K562 (cell line): Measurements from ENCODE around the gene ERICH6. TPM values are rescaled to one million over a fixed set of nuclear protein-coding genes. Genes with fewer than 3 reads are reported as not detected.

Source experiments
- ATAC-seq: fragments of 200-7000 bp; cut with Tn5 transposase; 3 replicates; pipeline ENCODE4 v1.9.1; 2020; ENCODE audit warnings: moderate library complexity
- BruUV-seq: library from RNA; stranded (reverse); fragments of 400-500 nt; replicated peaks from 2 replicates; lab custom pipeline; 2021; lab: Mats Ljungman, UMichigan
- CTCF ChIA-PET: fragments of 300-600 bp; formaldehyde crosslinking; extraction: SDS; loops from one replicate; lab custom pipeline; 2021; ENCODE audit warnings: low intra/inter-chr PET ratio; lab: Yijun Ruan, JAX
- POLR2A ChIA-PET: fragments of 300-600, 350-650 bp; sonication (Branson Sonifier 250); formaldehyde crosslinking; extraction: SDS; loops from one replicate; lab custom pipeline; 2021; ENCODE audit warnings: antibody characterized with exemption, inconsistent platforms; lab: Yijun Ruan, JAX
- DNase-seq, 4 experiments: peaks; one replicate each; pipeline versions ENCODE4 v3.0.0 to v3.0.0-alpha.2; 2011 to 2018; ENCODE audit warnings: low spot score in 3 of 4, mixed read lengths in 3 of 4; ENCODE audit errors: extremely low read depth in 1 of 4
- FAIRE-seq: peaks from 2 replicates; lab custom pipeline; 2011; peaks lifted over from hg19 to GRCh38; lab: Jason Lieb, UNC
- H2AFZ ChIP-seq: 2 replicates; pipeline ENCODE4 v1.6.0; 2011; ENCODE audit warnings: low read depth, low read length, control low read depth, inconsistent platforms
- H3K27ac ChIP-seq: fragments of 200-600 bp; 3 replicates; pipeline ENCODE4 v1.8.0; 2011; ENCODE audit warnings: low read depth, mild to moderate bottlenecking, control low read depth, inconsistent platforms, low read length, moderate library complexity, mixed read lengths; ENCODE audit errors: extremely low read depth
- H3K27me3 ChIP-seq, 2 experiments: fragments of 300-600 bp in 1 of 2; 2 replicates in 1 of 2; 3 replicates in 1 of 2; pipeline versions ENCODE4 v1.6.0 to v1.8.0; 2011; ENCODE audit warnings: inconsistent platforms in 2 of 2, low read length in 2 of 2, mild to moderate bottlenecking in 1 of 2, mixed read lengths in 1 of 2, moderate library complexity in 1 of 2; ENCODE audit not compliant: control insufficient read depth in 2 of 2, insufficient read depth in 2 of 2
- H3K36me3 ChIP-seq: fragments of 300-600 bp; 3 replicates; pipeline ENCODE4 v1.8.0; 2011; ENCODE audit warnings: mild to moderate bottlenecking, low read length, inconsistent platforms; ENCODE audit not compliant: control insufficient read depth, insufficient read depth
- H3K4me1 ChIP-seq, 2 experiments: fragments of 200-600 bp in 1 of 2; replicated peaks in 1 of 2; 2 replicates in 1 of 2; 3 replicates in 1 of 2; pipeline versions ENCODE4 v1.5.1 to v1.8.0; 2011; ENCODE audit warnings: inconsistent platforms in 2 of 2, low read length in 2 of 2, mild to moderate bottlenecking in 1 of 2, mixed read lengths in 1 of 2, moderate library complexity in 1 of 2; ENCODE audit not compliant: control insufficient read depth in 2 of 2, insufficient read depth in 2 of 2
- H3K4me2 ChIP-seq: 2 replicates; pipeline ENCODE4 v1.6.1; 2011; ENCODE audit warnings: low read length, control low read depth, inconsistent platforms, mixed read lengths; ENCODE audit not compliant: insufficient read depth
- H3K4me3 ChIP-seq: fragments of 200-600 bp; sonication (generic), shearing (Covaris generic); 2 replicates; pipeline ENCODE4 v1.5.1; 2016; ENCODE audit warnings: control low read depth, inconsistent platforms
- H3K79me2 ChIP-seq: fragments of 200-600 bp; 3 replicates; pipeline ENCODE4 v1.8.0; 2011; ENCODE audit warnings: low read length, inconsistent platforms; ENCODE audit not compliant: control insufficient read depth, insufficient read depth
- H3K9ac ChIP-seq, 2 experiments: 2 replicates each; pipeline versions ENCODE4 v1.6.0 to v1.6.1; 2011; ENCODE audit warnings: low read depth in 2 of 2, low read length in 2 of 2, control low read depth in 1 of 2, inconsistent platforms in 1 of 2, mild to moderate bottlenecking in 1 of 2, mixed read lengths in 1 of 2; ENCODE audit not compliant: insufficient read depth in 1 of 2
- H3K9me1 ChIP-seq: one replicate; pipeline ENCODE4 v1.6.0; 2011; ENCODE audit warnings: inconsistent platforms, mild to moderate bottlenecking, low read length, moderate library complexity; ENCODE audit not compliant: control insufficient read depth, insufficient read depth
- H3K9me3 ChIP-seq: replicated peaks from 2 replicates; pipeline ENCODE4 v1.5.1; 2011; ENCODE audit warnings: low read depth, low read length, inconsistent platforms; ENCODE audit not compliant: control insufficient read depth, insufficient read depth
- H4K20me1 ChIP-seq: replicated peaks from 2 replicates; pipeline ENCODE4 v1.6.1; 2011; ENCODE audit warnings: low read length, inconsistent platforms, mixed read lengths; ENCODE audit not compliant: control insufficient read depth, insufficient read depth
- MEIS2 ChIP-seq: fragments of 450-650 bp; IDR thresholded peaks from 2 replicates; pipeline ENCODE4 v1.6.1; 2014; ENCODE audit warnings: mild to moderate bottlenecking; ENCODE audit not compliant: partially characterized antibody
- ZFP36 ChIP-seq: fragments of 150-350 bp; IDR thresholded peaks from 2 replicates; pipeline ENCODE4 v1.6.1; 2018; ENCODE audit warnings: low read length, low read depth; ENCODE audit not compliant: partially characterized antibody
- ZNF717 ChIP-seq: fragments of 250-450 bp; sonication (Bioruptor Pico); IDR thresholded peaks from 2 replicates; pipeline ENCODE4 v1.5.0; 2021
- WGBS: fragments of 100-300 bp; shearing (Covaris generic); methylation state at CpG from one replicate; pipeline ENCODE4 v1.1.6; 2016; ENCODE audit warnings: low coverage, mixed read lengths; ENCODE audit not compliant: insufficient coverage; ENCODE audit errors: missing lambda C conversion rate; 5-methylcytosine and 5-hydroxymethylcytosine counted together
- in situ Hi-C: fragments of 300-500 bp; cut with MboI; formaldehyde crosslinking; loops from 4 replicates; pipeline ENCODE4 v1.15.0; 2018; ENCODE audit warnings: inconsistent platforms, mixed read lengths
- intact Hi-C: fragments of 100-400 bp; cut with micrococcal nuclease; formaldehyde crosslinking; loops from 2 replicates; pipeline ENCODE4 v1.14.2; 2022
- polyA plus RNA-seq, 8 experiments: library from polyadenylated mRNA; depleted of rRNA in 4 of 8; stranded (reverse) in 5 of 8; unstranded in 3 of 8; fragments of >200 nt; fragmentation: Nextera tagmentation in 2 of 8; fragmentation: Illumina TruSeq in 1 of 8; extraction: Ambion mirVana in 2 of 8; extraction: Trizol in 1 of 8; gene quantifications; 2 replicates each; pipeline versions ENCODE4 v1.2.1 to v1.2.3, GENCODE V29; 2011 to 2014; ENCODE audit warnings: inconsistent platforms in 1 of 8, missing spikeins in 1 of 8
- total RNA-seq, 7 experiments: library from RNA; depleted of rRNA in 6 of 7; stranded (reverse); fragments of >200 nt in 6 of 7; fragmentation: Illumina TruSeq in 2 of 7; extraction: Trizol in 2 of 7; gene quantifications; 2 replicates each; pipeline versions ENCODE4 v1.2.1 to v1.2.3, GENCODE V29; 2011 to 2021; ENCODE audit warnings: low replicate concordance in 1 of 7
- TF ChIP-seq, protein P1 (sequence below): fragments of 450-650 bp; IDR thresholded peaks from 2 replicates; pipeline ENCODE4 v1.6.1; 2017; ENCODE audit warnings: antibody characterized with exemption, mild to moderate bottlenecking

The ERICH6 gene
- total and polyA plus RNA-seq, 9 of the 15 experiments (the other 6 are each of a cell fraction or from before 2014, with no cell fraction given): not detected

DNA sequence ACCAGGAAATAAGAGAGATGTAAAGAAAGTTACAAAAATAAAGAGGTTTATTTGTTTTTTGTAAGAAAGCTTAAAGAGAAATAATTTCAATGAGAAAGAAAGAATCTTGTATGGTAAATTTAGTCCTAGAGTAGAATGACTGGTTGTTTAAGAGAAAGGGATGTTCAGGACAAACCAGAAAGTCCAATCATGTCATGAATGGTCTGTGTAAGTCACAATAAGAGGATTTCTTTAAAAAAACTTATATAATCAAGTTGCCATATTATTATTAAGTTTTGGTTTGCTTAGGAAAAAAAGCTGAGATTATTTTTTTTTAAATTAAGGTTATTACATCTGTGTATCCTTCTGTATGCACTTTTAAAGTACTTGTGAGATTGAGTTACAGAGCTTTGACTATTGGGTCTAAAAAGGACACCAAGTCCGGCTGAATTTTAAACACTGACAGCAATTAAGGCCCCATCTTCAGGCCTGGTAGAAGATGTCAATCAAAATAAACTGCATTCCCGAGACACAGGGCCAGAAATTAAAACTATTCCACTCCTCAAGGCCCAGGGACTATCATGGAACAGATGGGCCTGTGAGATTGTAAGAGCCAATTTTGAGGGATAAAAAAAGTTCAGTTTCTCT is 12.2 kb downstream of the ERICH6 start:
- WGBS: 43% methylated on average over 2 of the region's 2 CpGs
- intact Hi-C loops: no loop called here
- H3K27me3 ChIP-seq: no peaks in the 10 kb centered on the region
- H3K4me1 ChIP-seq: peaks cover 6 to 10% of the 10 kb centered on the region in 2 experiments; a peak in 3 of 5 replicates
- no peak overlapping the region for H3K27ac ChIP-seq
- BruUV-seq: no TSS peak
- no peak for DNase-seq
- H4K20me1 ChIP-seq: no peaks in the 10 kb centered on the region
- H3K36me3 ChIP-seq: no peaks in the 10 kb centered on the region
- CTCF ChIA-PET: no interaction called here
- in situ Hi-C loops: no loop called here
- H3K9me3 ChIP-seq: no peaks in the 10 kb centered on the region; the same call in 1 of the 2 replicates
- no peaks in the 10 kb centered on the region for H3K9me1 ChIP-seq
- FAIRE-seq: peak; percentile 71
- H3K4me2 ChIP-seq: no peak overlapping the region
- H3K4me3 ChIP-seq: no peak overlapping the region
- POLR2A ChIA-PET: interaction anchor here (0.6 kb wide), 1 partner anchor 56 kb away, joined by 3 read pairs; no protein-coding TSS in a partner anchor
- TF ChIP-seq, protein P1, sequence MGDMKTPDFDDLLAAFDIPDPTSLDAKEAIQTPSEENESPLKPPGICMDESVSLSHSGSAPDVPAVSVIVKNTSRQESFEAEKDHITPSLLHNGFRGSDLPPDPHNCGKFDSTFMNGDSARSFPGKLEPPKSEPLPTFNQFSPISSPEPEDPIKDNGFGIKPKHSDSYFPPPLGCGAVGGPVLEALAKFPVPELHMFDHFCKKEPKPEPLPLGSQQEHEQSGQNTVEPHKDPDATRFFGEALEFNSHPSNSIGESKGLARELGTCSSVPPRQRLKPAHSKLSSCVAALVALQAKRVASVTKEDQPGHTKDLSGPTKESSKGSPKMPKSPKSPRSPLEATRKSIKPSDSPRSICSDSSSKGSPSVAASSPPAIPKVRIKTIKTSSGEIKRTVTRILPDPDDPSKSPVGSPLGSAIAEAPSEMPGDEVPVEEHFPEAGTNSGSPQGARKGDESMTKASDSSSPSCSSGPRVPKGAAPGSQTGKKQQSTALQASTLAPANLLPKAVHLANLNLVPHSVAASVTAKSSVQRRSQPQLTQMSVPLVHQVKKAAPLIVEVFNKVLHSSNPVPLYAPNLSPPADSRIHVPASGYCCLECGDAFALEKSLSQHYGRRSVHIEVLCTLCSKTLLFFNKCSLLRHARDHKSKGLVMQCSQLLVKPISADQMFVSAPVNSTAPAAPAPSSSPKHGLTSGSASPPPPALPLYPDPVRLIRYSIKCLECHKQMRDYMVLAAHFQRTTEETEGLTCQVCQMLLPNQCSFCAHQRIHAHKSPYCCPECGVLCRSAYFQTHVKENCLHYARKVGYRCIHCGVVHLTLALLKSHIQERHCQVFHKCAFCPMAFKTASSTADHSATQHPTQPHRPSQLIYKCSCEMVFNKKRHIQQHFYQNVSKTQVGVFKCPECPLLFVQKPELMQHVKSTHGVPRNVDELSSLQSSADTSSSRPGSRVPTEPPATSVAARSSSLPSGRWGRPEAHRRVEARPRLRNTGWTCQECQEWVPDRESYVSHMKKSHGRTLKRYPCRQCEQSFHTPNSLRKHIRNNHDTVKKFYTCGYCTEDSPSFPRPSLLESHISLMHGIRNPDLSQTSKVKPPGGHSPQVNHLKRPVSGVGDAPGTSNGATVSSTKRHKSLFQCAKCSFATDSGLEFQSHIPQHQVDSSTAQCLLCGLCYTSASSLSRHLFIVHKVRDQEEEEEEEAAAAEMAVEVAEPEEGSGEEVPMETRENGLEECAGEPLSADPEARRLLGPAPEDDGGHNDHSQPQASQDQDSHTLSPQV: no peak
- no peak for TF ChIP-seq ZNF717
- TF ChIP-seq ZFP36: peak; percentile 59
- peak; percentile 2 for TF ChIP-seq MEIS2
- TF ChIP-seq, all 486 proteins: peak for 2
- Histone ChIP-seq H3K9ac (no peak overlapping the region), H3K79me2 (no peaks in the 10 kb centered on the region), H2AFZ (no peak overlapping the region)
- ATAC-seq: no peak
